ENCODE results near the gene CTSO. TPM values are rescaled to one million over a fixed set of nuclear protein-coding genes. Genes with fewer than 3 reads are reported as not detected.

CTSO gene
- total RNA-seq, 1 experiment from 2014 or later, result 0.81 TPM

DNA sequence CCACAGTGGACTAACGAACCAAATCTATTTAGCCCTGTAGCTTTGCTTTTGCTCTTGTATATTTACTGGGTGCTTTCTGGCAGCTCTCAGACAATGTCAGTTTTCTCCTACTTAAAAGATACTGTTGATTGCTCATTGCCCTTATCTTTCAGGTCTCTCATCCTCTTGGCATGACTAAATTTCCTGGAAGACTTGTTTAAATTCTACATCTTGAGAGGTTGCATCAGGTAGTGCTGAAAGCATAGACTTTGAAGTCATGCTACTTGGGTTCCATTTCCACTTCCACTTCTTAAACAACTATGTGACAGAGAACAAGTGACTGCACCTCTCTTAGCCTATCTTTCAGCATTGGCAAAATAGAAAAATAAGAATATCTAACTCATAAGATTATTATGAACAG is 41.8 kb downstream of the CTSO start:
- no peak overlapping the region for H2BK20ac ChIP-seq (ENCODE audit: low read depth, low read length, poor library complexity, severe bottlenecking)
- no peak overlapping the region for H3K27ac ChIP-seq (ENCODE audit: insufficient read length, low read depth, low read length)
- no peak overlapping the region for H3K56ac ChIP-seq (ENCODE audit: insufficient read length, low read depth, low read length)
- no peak overlapping the region for H2BK120ac ChIP-seq (ENCODE audit: low read depth, low read length, poor library complexity, severe bottlenecking)
- no peaks in the 10 kb centered on the region for H3K9me3 Mint-ChIP-seq
- no peak overlapping the region for H3K23ac ChIP-seq (ENCODE audit: insufficient read length, low read depth, low read length)
- no peak for DNase-seq
- H3K4me2 ChIP-seq (ENCODE audit: insufficient read depth, insufficient read length, low read length), result no peak overlapping the region
- no peaks in the 10 kb centered on the region for H3K23me2 ChIP-seq (ENCODE audit: insufficient read length, low read depth, low read length, poor library complexity, severe bottlenecking)
- H3K27me3 Mint-ChIP-seq (ENCODE audit: low read depth), result no peaks in the 10 kb centered on the region
- no peaks in the 10 kb centered on the region for H3K79me1 ChIP-seq (ENCODE audit: insufficient read depth, low read depth, low read length, poor library complexity, severe bottlenecking)
- H3K9ac ChIP-seq (ENCODE audit: extremely low read depth, insufficient read length, low read length), result no peak overlapping the region
- no peak overlapping the region for H2BK15ac ChIP-seq (ENCODE audit: low read depth, low read length)
- H4K5ac ChIP-seq (ENCODE audit: insufficient read length, low read depth, low read length), result no peak overlapping the region
- no peak overlapping the region for H4K8ac ChIP-seq (replicated peaks; ENCODE audit: insufficient read length, low read depth, low read length)
- no peaks in the 10 kb centered on the region for H3K4me1 ChIP-seq (ENCODE audit: insufficient read depth, low read length)
- no peak overlapping the region for H4K91ac ChIP-seq (ENCODE audit: insufficient read length, low read depth, low read length)
- H3K18ac ChIP-seq (ENCODE audit: insufficient read length, low read depth, low read length), result no peak overlapping the region
- TF ChIP-seq CTCF (conservative IDR thresholded peaks at IDR 0.05), result no peak
- 0 out of 4 replicates have a peak, but pooled peaks cover 0 to 3% of the 10 kb centered on the region in 2 experiments for H3K4me1 Mint-ChIP-seq
- H2BK12ac ChIP-seq (ENCODE audit: insufficient read length, low read depth, low read length), result no peak overlapping the region
- H3K36me3 Mint-ChIP-seq (ENCODE audit: insufficient read depth in 1 of 3, low read depth in 3 of 3), result no peaks in the 10 kb centered on the region
- no peak overlapping the region for H3T11ph ChIP-seq (ENCODE audit: low read length)
- H2BK5ac ChIP-seq (ENCODE audit: insufficient read length, low read length), result no peak overlapping the region
- H3K9me3 ChIP-seq (ENCODE audit: control insufficient read depth, low read depth, low read length), result no peaks in the 10 kb centered on the region
- no peak overlapping the region for H3K4me3 Mint-ChIP-seq
- no peaks in the 10 kb centered on the region for H3K79me2 ChIP-seq (ENCODE audit: insufficient read depth, low read length)
- H3K14ac ChIP-seq (ENCODE audit: insufficient read depth, low read length), result no peak overlapping the region
- no CpG with 5 or more reads among the region's 1 CpG for WGBS (ENCODE audit: extremely low coverage, insufficient read length, low lambda C conversion rate)
- no peak overlapping the region for H3K27ac Mint-ChIP-seq
- H3K27me3 ChIP-seq (ENCODE audit: insufficient read depth, low read length), result no peaks in the 10 kb centered on the region
- H4K20me1 ChIP-seq (ENCODE audit: control insufficient read depth, insufficient read depth, insufficient read length), result no peaks in the 10 kb centered on the region
- no peak overlapping the region for H3K4ac ChIP-seq (ENCODE audit: low read depth, low read length)
- no peak overlapping the region for H2AK5ac ChIP-seq (ENCODE audit: insufficient read length, low read length)
- no peak overlapping the region for H2AFZ ChIP-seq (ENCODE audit: low read length)

Data from H9 (cell line).